ENCODE results near the gene NACA. TPM values are rescaled to one million over a fixed set of nuclear protein-coding genes. Genes with fewer than 3 reads are reported as not detected.

NACA gene
- total RNA-seq, 1 experiment from 2014 or later = 1,420 TPM

DNA sequence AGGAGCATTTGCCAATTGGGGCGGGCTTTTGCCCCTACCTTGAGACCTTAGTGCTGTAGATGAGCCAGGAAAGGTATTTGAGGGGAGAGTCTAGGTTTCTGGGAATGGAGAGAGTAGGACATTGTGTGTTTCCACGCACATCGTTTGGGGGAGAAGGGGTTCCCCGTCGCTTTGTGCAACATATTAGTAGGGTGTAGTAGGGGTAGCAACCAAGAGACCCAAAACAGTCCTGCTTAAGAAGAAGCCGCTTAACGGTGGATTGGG lies 36.3 kb downstream of the NACA start:
- Histone ChIP-seq H3K9me3 (ENCODE audit: low read length) (no peaks in the 10 kb centered on the region), H3K4me3 (ENCODE audit: low read length) (peak overlapping the region; percentile 70), H3K4me1 (ENCODE audit: insufficient read depth, low read length) (peaks cover 10% of the 10 kb centered on the region), H4K20me1 (ENCODE audit: low read length) (peaks cover 29% of the 10 kb centered on the region), H3F3A (ENCODE audit: low read length, unreplicated experiment) (no peaks in the 10 kb centered on the region), H3K4me2 (ENCODE audit: low read length) (peak overlapping the region; percentile 93), H3K9ac (ENCODE audit: low read length) (peak overlapping the region; percentile 99), H3K27me3 (ENCODE audit: low read length) (no peaks in the 10 kb centered on the region), H3K79me2 (ENCODE audit: low read length) (peaks cover 51% of the 10 kb centered on the region), H3K9me2 (replicated peaks; ENCODE audit: low read length) (no peaks in the 10 kb centered on the region), H3K27ac (ENCODE audit: low read length) (peak overlapping the region; percentile 87), H3K36me3 (ENCODE audit: low read depth, low read length) (peaks cover 13% of the 10 kb centered on the region), H2AFZ (ENCODE audit: low read length) (peak overlapping the region; percentile 59)
- TF ChIP-seq EZH2phosphoT487 (IDR thresholded peaks at IDR 0.05; ENCODE audit: borderline replicate concordance, low read length) (no peak), EZH2 (IDR thresholded peaks at IDR 0.05; ENCODE audit: low read length, unreplicated experiment) (no peak)
- TF ChIP-seq, protein P1, sequence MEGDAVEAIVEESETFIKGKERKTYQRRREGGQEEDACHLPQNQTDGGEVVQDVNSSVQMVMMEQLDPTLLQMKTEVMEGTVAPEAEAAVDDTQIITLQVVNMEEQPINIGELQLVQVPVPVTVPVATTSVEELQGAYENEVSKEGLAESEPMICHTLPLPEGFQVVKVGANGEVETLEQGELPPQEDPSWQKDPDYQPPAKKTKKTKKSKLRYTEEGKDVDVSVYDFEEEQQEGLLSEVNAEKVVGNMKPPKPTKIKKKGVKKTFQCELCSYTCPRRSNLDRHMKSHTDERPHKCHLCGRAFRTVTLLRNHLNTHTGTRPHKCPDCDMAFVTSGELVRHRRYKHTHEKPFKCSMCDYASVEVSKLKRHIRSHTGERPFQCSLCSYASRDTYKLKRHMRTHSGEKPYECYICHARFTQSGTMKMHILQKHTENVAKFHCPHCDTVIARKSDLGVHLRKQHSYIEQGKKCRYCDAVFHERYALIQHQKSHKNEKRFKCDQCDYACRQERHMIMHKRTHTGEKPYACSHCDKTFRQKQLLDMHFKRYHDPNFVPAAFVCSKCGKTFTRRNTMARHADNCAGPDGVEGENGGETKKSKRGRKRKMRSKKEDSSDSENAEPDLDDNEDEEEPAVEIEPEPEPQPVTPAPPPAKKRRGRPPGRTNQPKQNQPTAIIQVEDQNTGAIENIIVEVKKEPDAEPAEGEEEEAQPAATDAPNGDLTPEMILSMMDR (conservative IDR thresholded peaks at IDR 0.05; ENCODE audit: low read depth, low read length) = no peak
- POLR2A ChIA-PET (ENCODE audit: unreplicated experiment) = interaction anchor here (0.7 to 1.0 kb wide), 2 partner anchors 36 to 52 kb away, joined by 3 to 4 read pairs; partner anchors contain the start of gene NACA
- BruUV-seq (replicated peaks) = TSS peak; percentile 98
- ATAC-seq (no peak), DNase-seq (no peak)
- CTCF ChIA-PET = interaction anchor here (0.7 to 1.4 kb wide), 2 partner anchors 52 to 153 kb away, joined by 4 to 10 read pairs; no protein-coding TSS in a partner anchor
- intact Hi-C loops (cut with micrococcal nuclease) = loop anchor here (1.0 to 2.0 kb wide), 3 partner anchors 36 to 51 kb away; partner anchors contain the start of gene NACA

DNA sequence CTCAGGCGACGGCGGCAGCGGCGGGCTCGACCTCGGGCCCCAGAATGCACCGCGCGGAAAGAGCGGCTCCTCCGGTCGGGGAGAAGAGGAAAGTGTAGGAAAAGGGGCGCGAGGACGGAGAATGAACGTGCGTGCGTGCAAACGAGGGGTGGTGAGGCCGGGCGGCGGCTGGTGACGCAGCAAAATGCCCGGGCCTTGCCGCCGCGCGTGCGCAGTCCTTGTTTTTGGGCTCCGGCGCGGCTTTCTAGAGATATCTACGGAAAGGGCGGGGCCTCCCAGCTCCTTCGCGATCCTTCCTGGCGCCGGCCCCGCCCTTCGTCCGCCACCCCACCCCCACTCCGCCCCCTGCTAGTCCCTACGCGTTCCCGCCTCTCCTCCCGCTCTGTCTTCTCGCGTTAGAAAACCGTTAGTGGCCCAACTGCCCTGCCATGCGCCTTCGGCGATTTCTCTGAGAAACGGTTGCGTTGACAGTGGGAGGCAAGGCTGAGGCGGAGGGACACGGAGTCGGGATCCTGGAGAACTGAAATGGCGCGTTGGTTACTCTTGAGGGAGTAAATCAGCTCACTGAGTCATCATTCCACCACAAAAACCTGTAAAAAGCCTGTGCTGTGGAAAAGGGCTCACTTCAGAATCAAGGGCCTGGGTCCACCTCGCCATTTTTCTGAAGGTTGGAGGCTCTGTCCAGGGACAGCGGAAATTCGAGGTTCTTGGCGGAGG lies 36.8 kb downstream of the NACA start, which contains the start of gene PTGES3:
Gene PTGES3, minus strand, starts transcription at position 156 of the 717 bp plus-strand sequence. CDS start 285 bp downstream, outside the sequence.
- TF ChIP-seq EZH2 (IDR thresholded peaks at IDR 0.05; ENCODE audit: low read length, unreplicated experiment) = no peak
- TF ChIP-seq, protein P1 (conservative IDR thresholded peaks at IDR 0.05; ENCODE audit: low read depth, low read length) = no peak
- no peak for TF ChIP-seq EZH2phosphoT487 (IDR thresholded peaks at IDR 0.05; ENCODE audit: borderline replicate concordance, low read length)

More for the DNA sequence above, 36.8 kb downstream of the NACA start, which contains the start of gene PTGES3:
- Histone ChIP-seq H3K4me3 (ENCODE audit: low read length) (peak within 1 kb of the TSS; percentile 95), H3K36me3 (ENCODE audit: low read depth, low read length) (peaks cover 13% of the 10 kb centered on the region), H3K27me3 (ENCODE audit: low read length) (no peaks in the 10 kb centered on the region), H2AFZ (ENCODE audit: low read length) (peak within 1 kb of the TSS; percentile 59), H3K27ac (ENCODE audit: low read length) (peak within 1 kb of the TSS; percentile 87), H3K79me2 (ENCODE audit: low read length) (peaks cover 56% of the 10 kb centered on the region), H3K9me2 (replicated peaks; ENCODE audit: low read length) (no peaks in the 10 kb centered on the region), H3K9me3 (ENCODE audit: low read length) (no peaks in the 10 kb centered on the region), H3K9ac (ENCODE audit: low read length) (peak within 1 kb of the TSS; percentile 99), H4K20me1 (ENCODE audit: low read length) (peaks cover 29% of the 10 kb centered on the region), H3K4me2 (ENCODE audit: low read length) (peak within 1 kb of the TSS; percentile 94), H3K4me1 (ENCODE audit: insufficient read depth, low read length) (peaks cover 10% of the 10 kb centered on the region), H3F3A (ENCODE audit: low read length, unreplicated experiment) (no peaks in the 10 kb centered on the region)
- ATAC-seq (peak; percentile 82), DNase-seq (peak; percentile 98)
- ChIA-PET CTCF (interaction anchor here (0.7 to 1.4 kb wide), 2 partner anchors 52 to 152 kb away, joined by 4 to 10 read pairs; no protein-coding TSS in a partner anchor), POLR2A (ENCODE audit: unreplicated experiment) (interaction anchor here (0.6 to 1.0 kb wide), 6 partner anchors 37 to 1253 kb away, joined by 3 to 5 read pairs (median 4); partner anchors contain the start of genes ATP23, NACA and STAT6)
- intact Hi-C loops (cut with micrococcal nuclease) = loop anchor here (1.0 to 2.0 kb wide), 3 partner anchors 37 to 51 kb away; partner anchors contain the start of gene NACA
- BruUV-seq (replicated peaks) = no TSS peak

All from PC-3 (cell line).